Small intestine (tissue), 7 donors: ENCODE measurements around the gene KIF2C. TPM values are rescaled to one million over a fixed set of nuclear protein-coding genes. Genes with fewer than 3 reads are reported as not detected.
"Not testable (repeated sequence)": the region's sequence is repeated elsewhere in the genome, so short reads cannot be mapped to it uniquely, and the experiment has no call there.

ENCODE experiments used
- DNase-seq, 2 donors: peaks; one replicate each; pipeline versions ENCODE4 v3.0.0 to v3.0.0-alpha.2; 2013
- FAIRE-seq: peaks from 2 replicates; lab custom pipeline; 2012; peaks lifted over from hg19 to GRCh38; lab: Jason Lieb, UNC
- H3K27ac ChIP-seq, 3 donors: one replicate each; pipeline ENCODE4 v1.5.1; 2013; ENCODE audit warnings: low read length in 2 of 3, mild to moderate bottlenecking in 2 of 3, control low read depth in 1 of 3, inconsistent platforms in 1 of 3, low read depth in 1 of 3, moderate library complexity in 1 of 3
- H3K27me3 ChIP-seq, 3 donors: one replicate each; pipeline ENCODE4 v1.6.1; 2013; ENCODE audit warnings: low read length in 3 of 3, inconsistent platforms in 1 of 3; ENCODE audit not compliant: control insufficient read depth in 3 of 3, insufficient read depth in 3 of 3
- H3K36me3 ChIP-seq, 3 donors: one replicate each; pipeline ENCODE4 v1.6.1; 2013; ENCODE audit warnings: low read length in 3 of 3, inconsistent platforms in 1 of 3, low read depth in 1 of 3, mild to moderate bottlenecking in 1 of 3, moderate library complexity in 1 of 3; ENCODE audit not compliant: control insufficient read depth in 3 of 3, insufficient read depth in 2 of 3
- H3K4me1 ChIP-seq, 3 donors: one replicate each; pipeline ENCODE4 v1.6.1; 2013; ENCODE audit warnings: low read length in 2 of 3, inconsistent platforms in 1 of 3, low read depth in 1 of 3, mild to moderate bottlenecking in 1 of 3, moderate library complexity in 1 of 3; ENCODE audit not compliant: control insufficient read depth in 3 of 3, insufficient read depth in 2 of 3
- H3K4me3 ChIP-seq, 3 donors: one replicate each; pipeline ENCODE4 v1.5.1; 2013; ENCODE audit warnings: low read length in 3 of 3, control low read depth in 1 of 3, inconsistent platforms in 1 of 3, low read depth in 1 of 3, mild to moderate bottlenecking in 1 of 3, moderate library complexity in 1 of 3
- H3K9me3 ChIP-seq, 2 donors: one replicate each; pipeline ENCODE4 v1.6.1; 2013; ENCODE audit warnings: low read depth in 1 of 2, low read length in 1 of 2; ENCODE audit not compliant: control insufficient read depth in 2 of 2, insufficient read depth in 1 of 2
- whole genome bisulfite sequencing, 3 donors: extraction: QIAGEN DNeasy Blood & Tissue Kit; methylation state at CpG; one replicate each; pipeline ENCODE4 v1.1.7; 2013; 5-methylcytosine and 5-hydroxymethylcytosine counted together
- polyA plus RNA-seq, 4 donors: library from polyadenylated mRNA; stranded (reverse) in 3 of 4; unstranded in 1 of 4; fragments of 200-250 nt in 3 of 4; fragments of 120-200 nt in 1 of 4; gene quantifications; one replicate each; pipeline versions ENCODE4 v1.2.1 to v1.2.3, GENCODE V29; 2013
- donor health status: healthy with polysubstance abuse.
- donor health status: control.
- donor health status: control.
- donor health status: Bipolar disorder and iron deficiency.
- donor health status: healthy.

KIF2C gene
- polyA plus RNA-seq, 4 donors = 1.1 to 17.7 (median 6.5) TPM

DNA sequence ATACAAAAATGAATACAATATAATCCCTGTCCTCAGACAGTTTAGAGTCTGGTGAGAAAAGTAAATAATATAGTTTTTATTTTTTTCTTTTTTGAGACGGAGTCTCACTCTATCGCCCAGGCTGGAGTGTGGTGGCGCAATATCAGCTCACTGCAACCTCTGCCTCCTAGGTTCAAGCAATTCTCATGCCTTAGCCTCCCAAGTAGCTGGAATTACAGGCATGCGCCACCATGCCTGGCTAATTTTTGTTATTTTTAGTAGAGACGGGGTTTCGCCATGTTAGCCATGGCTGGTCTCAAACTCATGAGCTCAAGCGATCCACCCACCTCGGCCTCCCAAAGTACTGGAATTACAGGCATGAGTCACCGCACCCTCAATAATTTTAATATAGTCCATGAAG is 40.3 kb upstream of the KIF2C start:
- not testable (repeated sequence) for H3K4me3 ChIP-seq, H3K27ac ChIP-seq, DNase-seq, H3K4me1 ChIP-seq, H3K27me3 ChIP-seq, FAIRE-seq, H3K36me3 ChIP-seq, H3K9me3 ChIP-seq
- WGBS, 3 donors = 89 to 92% (median 89%) methylated on average over 9 of the region's 9 CpGs

DNA sequence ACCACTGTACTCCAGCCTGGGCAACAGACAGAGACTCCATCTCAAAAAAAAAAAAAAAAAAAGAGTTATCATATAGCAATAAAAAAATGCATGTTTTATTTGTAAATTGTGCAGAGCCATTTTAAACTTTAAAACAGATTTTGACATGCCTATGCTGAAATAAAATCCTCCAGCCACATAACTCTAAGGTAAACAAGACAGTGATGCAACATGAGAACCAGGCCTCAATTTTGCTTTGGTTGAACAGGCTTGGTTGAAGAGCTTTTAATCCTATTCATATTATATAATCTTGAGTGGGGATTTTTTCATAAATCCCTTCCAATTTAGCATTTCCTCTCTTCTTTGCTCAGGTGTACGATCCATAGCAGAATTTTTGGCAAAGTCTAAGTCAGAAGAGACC is 39.1 kb upstream of the KIF2C start:
- no peak for FAIRE-seq
- H3K36me3 ChIP-seq = no peaks in the 10 kb centered on the region

DNA sequence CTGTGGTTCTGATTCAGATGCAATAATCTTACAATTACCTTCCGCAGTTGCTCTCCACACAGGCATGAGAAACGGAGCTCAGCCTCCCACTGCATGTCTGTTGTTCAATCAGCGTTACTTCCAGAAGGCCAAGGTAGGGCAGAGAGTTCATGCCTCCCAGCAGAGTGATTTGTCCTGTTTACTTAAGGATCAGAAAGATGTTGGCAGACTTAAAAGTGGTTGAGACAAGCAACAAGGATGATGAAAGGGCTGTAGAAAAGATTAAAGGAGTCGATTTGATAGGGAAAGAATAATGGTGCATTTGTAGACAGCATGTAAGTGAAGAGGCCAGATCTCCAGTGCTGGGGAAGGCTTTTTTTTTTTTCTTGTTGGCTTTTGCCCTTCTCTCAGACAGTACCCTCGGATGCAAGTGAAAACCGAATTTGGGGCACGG is 38.5 kb upstream of the KIF2C start:
- H3K27ac ChIP-seq = no peak overlapping the region
- 20 to 63% (median 32%) methylated on average over 7 of the region's 7 CpGs for WGBS, 3 donors
- no peaks in the 10 kb centered on the region for H3K36me3 ChIP-seq
- FAIRE-seq (no peak), DNase-seq (peak; percentile 32 to 44)
- H3K27me3 ChIP-seq = no peaks in the 10 kb centered on the region
- H3K4me3 ChIP-seq = no peak overlapping the region
- H3K4me1 ChIP-seq = peaks cover 0 to 2% (median 0%) of the 10 kb centered on the region in 3 donors
- H3K9me3 ChIP-seq = no peaks in the 10 kb centered on the region

More for the DNA sequence above, 39.1 kb upstream of the KIF2C start:
- Histone ChIP-seq H3K27ac (no peak overlapping the region), H3K4me3 (no peak overlapping the region), H3K9me3 (no peaks in the 10 kb centered on the region), H3K4me1 (peaks cover 0 to 2% (median 0%) of the 10 kb centered on the region in 3 donors), H3K27me3 (no peaks in the 10 kb centered on the region)
- WGBS, 3 donors = 33 to 71% (median 40%) methylated on average over 1 of the region's 1 CpG
- DNase-seq = no peak

DNA sequence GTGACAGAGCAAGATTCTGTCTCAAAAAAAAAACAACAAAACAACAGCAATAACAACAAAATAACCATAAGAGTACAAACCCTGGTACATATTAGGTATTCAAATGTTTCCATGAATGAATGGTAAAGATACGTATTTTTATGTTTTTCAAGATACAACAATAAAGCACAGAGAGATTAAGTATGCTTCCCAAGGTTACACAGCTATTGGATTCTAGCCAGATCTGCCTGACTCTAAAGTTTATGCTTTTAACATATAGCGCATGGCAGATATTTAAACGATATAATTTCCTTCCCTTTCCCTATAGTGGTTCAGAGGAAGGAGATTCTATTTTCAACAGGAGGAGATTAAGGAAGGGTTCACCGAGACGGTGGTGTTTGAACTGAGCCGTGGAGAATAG is 34.2 kb upstream of the KIF2C start:
- H3K27ac ChIP-seq = no peak overlapping the region
- no peak for DNase-seq
- H3K36me3 ChIP-seq = no peaks in the 10 kb centered on the region
- peaks cover 0 to 2% (median 0%) of the 10 kb centered on the region in 3 donors for H3K4me1 ChIP-seq
- H3K9me3 ChIP-seq = no peaks in the 10 kb centered on the region
- H3K27me3 ChIP-seq = no peaks in the 10 kb centered on the region
- no peak overlapping the region for H3K4me3 ChIP-seq
- 74 to 86% (median 86%) methylated on average over 6 of the region's 6 CpGs for WGBS, 3 donors
- no peak for FAIRE-seq

DNA sequence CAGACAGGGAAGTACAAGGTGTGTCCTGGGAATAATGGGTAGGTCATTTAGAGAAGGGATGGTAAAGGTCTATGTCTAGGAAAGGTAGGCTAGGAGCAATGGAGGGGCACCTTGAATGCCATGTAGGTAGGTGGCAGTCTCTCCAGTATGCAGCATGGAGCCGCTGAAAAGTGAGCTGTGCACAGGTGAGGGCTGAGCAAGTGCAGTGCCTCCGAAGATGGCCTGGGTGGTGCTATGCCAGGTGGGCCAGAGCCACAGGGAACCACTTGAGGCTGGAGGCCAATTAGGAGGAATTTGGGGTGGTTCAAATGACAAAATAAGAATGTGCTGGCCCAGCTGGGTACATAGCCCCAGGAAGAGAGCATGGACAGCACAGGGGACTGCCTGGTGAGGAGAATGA is 33.7 kb upstream of the KIF2C start:
- no peak overlapping the region for H3K4me3 ChIP-seq
- no peak for FAIRE-seq

DNA sequence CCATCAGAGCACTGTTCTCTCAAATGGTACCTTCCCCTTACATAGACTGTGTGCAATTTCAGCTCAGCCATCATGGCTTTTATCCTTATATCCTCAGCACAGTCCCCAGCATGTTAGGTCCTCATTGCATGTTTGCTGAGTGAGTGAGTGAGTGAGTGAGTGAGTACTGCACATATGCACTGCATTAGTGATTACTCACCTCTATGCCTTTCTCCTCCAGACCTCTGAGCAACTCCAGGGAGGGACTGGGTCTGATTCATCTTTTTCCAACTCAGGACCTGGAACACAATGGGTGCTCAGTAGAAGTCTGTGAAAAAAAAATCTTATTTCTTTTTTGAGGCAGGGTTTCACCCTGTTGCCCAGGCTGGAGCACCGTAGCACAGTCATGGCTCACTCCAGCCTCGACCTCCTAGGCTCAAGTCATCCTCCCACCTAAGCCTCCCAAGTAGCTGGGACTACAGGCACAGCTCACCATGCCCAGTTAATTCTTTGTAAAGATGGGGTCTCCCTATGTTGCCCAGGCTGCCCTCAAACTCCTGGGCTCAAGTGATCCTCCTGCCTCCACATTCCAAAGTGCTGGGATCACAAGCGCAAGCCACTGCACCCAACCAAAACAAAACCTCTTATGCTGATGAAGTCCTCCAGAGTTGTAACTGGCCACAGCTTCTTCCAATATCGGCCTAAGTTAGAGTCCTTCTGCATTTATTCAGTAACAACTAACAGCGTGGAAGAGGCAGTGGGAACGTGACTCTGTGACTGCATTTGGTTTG is 32.3 kb upstream of the KIF2C start:
- Histone ChIP-seq H3K27ac (no peak overlapping the region), H3K36me3 (no peaks in the 10 kb centered on the region), H3K4me1 (no peaks in the 10 kb centered on the region), H3K9me3 (no peaks in the 10 kb centered on the region), H3K4me3 (no peak overlapping the region), H3K27me3 (no peaks in the 10 kb centered on the region)
- FAIRE-seq (no peak), DNase-seq (no peak)
- WGBS, 3 donors = 87 to 90% (median 88%) methylated on average over 6 of the region's 6 CpGs

More for the DNA sequence above, 33.7 kb upstream of the KIF2C start:
- H3K4me1 ChIP-seq = peaks cover 0 to under 1% (median 0%) of the 10 kb centered on the region in 3 donors
- no peaks in the 10 kb centered on the region for H3K9me3 ChIP-seq
- no peak for DNase-seq
- no peak overlapping the region for H3K27ac ChIP-seq
- 78 to 91% (median 88%) methylated on average over 2 of the region's 2 CpGs for WGBS, 3 donors
- no peaks in the 10 kb centered on the region for H3K36me3 ChIP-seq
- H3K27me3 ChIP-seq = no peaks in the 10 kb centered on the region

DNA sequence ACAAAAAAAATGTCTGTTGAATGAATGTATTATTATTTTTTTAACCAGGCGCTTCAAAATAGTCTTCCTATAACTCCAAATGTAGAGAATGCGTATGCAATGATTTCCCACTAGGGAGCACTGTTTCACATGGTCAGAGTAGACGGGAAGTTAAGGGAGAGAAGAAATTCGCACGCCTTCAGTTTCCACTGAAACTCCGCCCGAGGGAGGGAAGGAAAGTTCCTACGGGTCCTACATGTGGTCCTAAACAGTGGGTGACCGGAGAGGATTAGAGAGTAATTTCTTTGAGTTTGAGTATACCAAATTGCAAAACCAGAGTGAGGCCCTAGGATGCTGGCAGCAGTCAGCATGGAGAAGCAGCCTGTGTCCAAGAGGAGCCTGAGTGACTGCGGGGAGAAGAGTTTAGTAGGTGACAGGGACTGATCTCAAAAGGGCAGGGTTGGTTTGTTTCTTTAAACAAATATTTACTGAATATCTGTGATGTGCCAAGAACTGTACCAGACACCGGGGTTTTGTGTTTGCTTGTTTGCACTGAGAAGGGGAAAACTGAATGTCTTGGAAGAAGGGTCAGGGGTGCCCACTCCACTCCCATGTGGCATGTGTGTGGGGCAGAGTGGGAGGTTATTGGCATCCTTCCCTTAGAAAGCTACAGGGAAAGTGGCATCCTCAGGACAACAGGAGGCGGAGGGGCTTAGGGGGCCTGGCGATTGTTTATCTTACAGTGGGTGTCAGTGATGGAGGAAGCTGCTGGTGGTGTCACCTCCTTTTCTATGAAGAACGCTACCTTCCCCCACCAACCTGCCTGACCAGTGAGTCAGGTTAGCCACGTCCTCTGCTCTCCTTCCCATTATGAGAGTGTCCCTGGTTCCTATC is 31.4 kb upstream of the KIF2C start:
- WGBS, 3 donors = 29 to 34% (median 33%) methylated on average over 15 of the region's 15 CpGs
- FAIRE-seq = no peak
- Histone ChIP-seq H3K9me3 (no peaks in the 10 kb centered on the region), H3K36me3 (no peaks in the 10 kb centered on the region), H3K4me1 (no peaks in the 10 kb centered on the region), H3K27ac (no peak overlapping the region), H3K27me3 (no peaks in the 10 kb centered on the region), H3K4me3 (no peak overlapping the region)
- DNase-seq = peak; percentile 39 to 71

DNA sequence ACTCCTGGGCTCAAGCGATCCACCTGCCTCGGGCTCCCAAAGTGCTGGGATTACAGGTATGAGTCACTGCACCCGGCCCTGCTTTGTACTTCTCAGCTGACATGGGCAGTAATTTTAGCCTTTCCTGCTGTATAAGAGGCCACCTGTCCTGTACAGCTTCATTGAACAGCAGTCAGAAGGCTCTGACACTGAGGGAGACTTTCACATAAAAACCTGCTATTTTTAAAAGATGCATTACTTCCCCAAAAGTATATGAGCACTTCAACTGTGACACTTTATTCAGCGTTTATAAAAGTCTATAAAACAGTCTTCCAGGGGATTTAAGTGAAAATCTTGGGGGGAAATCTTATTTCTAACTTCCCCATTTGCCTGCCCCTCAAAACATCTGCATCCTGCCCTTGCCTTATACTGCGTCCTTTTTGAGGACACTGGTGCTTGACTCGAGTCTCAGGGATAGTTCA is 26.3 kb upstream of the KIF2C start:
- Histone ChIP-seq H3K4me3 (no peak overlapping the region), H3K9me3 (no peaks in the 10 kb centered on the region), H3K27me3 (no peaks in the 10 kb centered on the region), H3K36me3 (no peaks in the 10 kb centered on the region), H3K4me1 (no peaks in the 10 kb centered on the region), H3K27ac (no peak overlapping the region)
- no peak for FAIRE-seq
- WGBS, 3 donors = 11 to 46% (median 25%) methylated on average over 6 of the region's 6 CpGs
- DNase-seq = peak in 1 of 2 donors; percentile 45
